ENCODE measurements around the gene BCL2L13.
"Not testable (repeated sequence)": the region's sequence is repeated elsewhere in the genome, so short reads cannot be mapped to it uniquely, and the experiment has no call there.

BCL2L13 gene

DNA sequence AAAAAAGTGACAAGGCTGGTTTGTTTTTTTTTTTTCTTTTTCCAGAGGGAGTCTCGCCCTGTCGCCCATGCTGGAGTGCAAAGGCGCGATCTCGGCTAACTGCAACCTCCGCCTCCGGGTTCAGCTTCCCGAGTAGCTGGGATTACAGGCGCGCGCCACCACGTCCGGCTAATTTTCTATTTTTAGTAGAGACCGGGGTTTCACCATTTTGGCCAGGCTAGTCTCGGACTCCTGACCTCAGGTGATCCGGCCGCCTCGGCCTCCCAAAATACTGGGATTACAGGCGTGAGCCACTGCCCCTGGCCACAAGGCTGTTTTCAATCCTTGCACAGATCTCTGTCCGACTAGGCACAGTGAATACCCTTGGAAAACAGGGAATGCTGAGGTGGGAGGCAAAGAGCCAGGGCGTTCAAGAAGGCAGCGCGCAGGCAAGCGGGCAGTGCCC lies 10.6 kb upstream of the BCL2L13 start:
- Histone ChIP-seq H3K4me3 (peak overlapping the region; percentile 90), H3K4me1 (no peaks in the 10 kb centered on the region; the same call in 1 of the 2 replicates), H3K36me3 (replicated peaks) (peaks cover 6% of the 10 kb centered on the region; the same call in 1 of the 2 replicates), H3K27me3 (ENCODE audit: low read depth) (no peaks in the 10 kb centered on the region), H3K9me3 (no peaks in the 10 kb centered on the region)
- in situ Hi-C loops (cut with MboI; ENCODE audit: low sequenced_read_pairs), result no loop called here
- DNase-seq (ENCODE audit: low spot score in 2 of 2), result no peak

DNA sequence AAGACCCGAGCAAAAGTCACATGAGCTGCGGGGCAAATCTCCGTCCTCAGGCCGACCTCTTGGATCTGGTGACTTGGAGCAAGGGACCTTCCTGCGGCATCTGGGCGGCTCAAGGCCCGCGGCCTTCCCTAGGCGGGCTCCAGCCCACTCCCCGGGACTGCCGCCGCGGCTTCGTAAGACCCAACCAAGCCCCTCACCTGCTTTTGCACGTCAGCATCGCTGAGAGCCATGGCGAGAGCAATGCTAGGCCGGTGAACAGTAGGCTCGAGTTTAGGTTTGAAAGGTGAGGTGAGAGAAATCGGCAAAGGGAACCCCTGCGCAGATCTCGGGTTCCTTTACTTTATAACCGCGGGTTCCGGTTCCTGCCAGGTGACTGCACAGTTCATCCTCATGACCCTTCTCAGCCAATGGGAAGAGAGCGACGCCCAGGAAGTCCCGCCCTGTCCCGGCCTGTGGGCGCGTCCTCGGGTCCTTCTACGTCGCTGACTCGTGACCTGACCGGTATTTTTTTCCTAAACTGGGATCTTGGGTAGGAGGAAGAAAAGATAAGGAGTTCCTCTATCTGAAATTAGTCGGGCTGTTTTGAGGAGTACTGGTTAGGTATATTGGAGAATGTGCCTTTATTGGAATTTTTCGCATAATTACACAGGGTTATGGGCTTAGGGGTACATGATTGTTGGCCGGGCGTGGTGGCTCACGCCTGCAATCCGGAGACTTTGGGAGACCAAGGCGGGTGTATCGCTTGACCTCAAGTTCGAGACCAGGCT lies 10.0 kb upstream of the BCL2L13 start, which contains the start of gene ATP6V1E1:
ATP6V1E1 (minus strand) TSS at position 344 of the 767 bp plus-strand sequence; CDS start at position 230, 114 bp downstream.
- no peaks in the 10 kb centered on the region; the same call in 1 of the 2 replicates for H3K4me1 ChIP-seq
- in situ Hi-C loops (cut with MboI; ENCODE audit: low sequenced_read_pairs), result no loop called here

GRCh38 chr22:17629173-17629489 lies 9.4 kb upstream of the BCL2L13 start:
- in situ Hi-C loops (cut with MboI; ENCODE audit: low sequenced_read_pairs), result no loop called here
- DNase-seq (ENCODE audit: low spot score in 2 of 2), result no peak
- Histone ChIP-seq H3K9me3 (no peaks in the 10 kb centered on the region), H3K36me3 (replicated peaks) (peaks cover under 1% of the 10 kb centered on the region; the same call in 1 of the 2 replicates), H3K4me1 (no peaks in the 10 kb centered on the region; the same call in 1 of the 2 replicates), H3K4me3 (peak overlapping the region; percentile 90), H3K27me3 (ENCODE audit: low read depth) (no peaks in the 10 kb centered on the region)

More for the DNA sequence above, 10.0 kb upstream of the BCL2L13 start, which contains the start of gene ATP6V1E1:
- peak; percentile 91 to 96 for DNase-seq (ENCODE audit: low spot score in 2 of 2)
- no peaks in the 10 kb centered on the region for H3K27me3 ChIP-seq (ENCODE audit: low read depth)
- H3K36me3 ChIP-seq (replicated peaks), result peaks cover 4% of the 10 kb centered on the region; the same call in 1 of the 2 replicates
- H3K4me3 ChIP-seq, result peak within 1 kb of the TSS; percentile 90
- H3K9me3 ChIP-seq, result no peaks in the 10 kb centered on the region

GRCh38 chr22:17629641-17630040 lies 8.9 kb upstream of the BCL2L13 start:
- Histone ChIP-seq H3K4me1 (no peaks in the 10 kb centered on the region; the same call in 1 of the 2 replicates), H3K27me3 (ENCODE audit: low read depth) (no peaks in the 10 kb centered on the region), H3K4me3 (peak overlapping the region; percentile 90; the same call in 1 of the 2 replicates), H3K9me3 (no peaks in the 10 kb centered on the region), H3K36me3 (replicated peaks) (no peaks in the 10 kb centered on the region)
- no peak for DNase-seq (ENCODE audit: low spot score in 2 of 2)
- in situ Hi-C loops (cut with MboI; ENCODE audit: low sequenced_read_pairs), result no loop called here

DNA sequence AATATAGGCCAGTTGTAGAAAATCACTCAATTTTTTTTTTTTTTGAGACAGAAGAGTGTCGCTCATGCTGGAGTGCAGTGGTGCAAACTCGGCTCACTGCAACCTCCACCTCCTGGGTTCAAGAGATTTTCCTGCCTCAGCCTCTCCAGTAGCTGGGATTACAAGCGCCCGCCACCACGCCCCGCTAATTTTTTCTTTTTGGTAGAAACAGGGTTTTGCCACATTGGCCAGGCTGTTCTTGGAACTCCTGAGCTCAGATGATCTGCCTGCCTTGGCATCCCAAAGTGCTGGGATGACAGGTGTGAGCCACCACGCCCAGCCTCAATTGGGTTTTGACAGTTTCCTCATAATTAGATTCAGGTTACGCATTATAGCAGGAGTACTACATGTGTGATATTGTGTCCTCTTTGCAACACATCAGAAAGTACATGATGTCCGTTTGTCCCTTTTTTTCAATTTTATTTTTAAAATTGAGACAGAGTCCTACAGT lies 7.4 kb upstream of the BCL2L13 start:
- in situ Hi-C loops (cut with MboI; ENCODE audit: low sequenced_read_pairs), result no loop called here
- H3K9me3 ChIP-seq, result no peaks in the 10 kb centered on the region
- no peaks in the 10 kb centered on the region for H3K36me3 ChIP-seq (replicated peaks)
- no peak for DNase-seq (ENCODE audit: low spot score in 2 of 2)
- H3K27me3 ChIP-seq (ENCODE audit: low read depth), result no peaks in the 10 kb centered on the region
- no peaks in the 10 kb centered on the region; the same call in 1 of the 2 replicates for H3K4me1 ChIP-seq
- no peak overlapping the region for H3K4me3 ChIP-seq

DNA sequence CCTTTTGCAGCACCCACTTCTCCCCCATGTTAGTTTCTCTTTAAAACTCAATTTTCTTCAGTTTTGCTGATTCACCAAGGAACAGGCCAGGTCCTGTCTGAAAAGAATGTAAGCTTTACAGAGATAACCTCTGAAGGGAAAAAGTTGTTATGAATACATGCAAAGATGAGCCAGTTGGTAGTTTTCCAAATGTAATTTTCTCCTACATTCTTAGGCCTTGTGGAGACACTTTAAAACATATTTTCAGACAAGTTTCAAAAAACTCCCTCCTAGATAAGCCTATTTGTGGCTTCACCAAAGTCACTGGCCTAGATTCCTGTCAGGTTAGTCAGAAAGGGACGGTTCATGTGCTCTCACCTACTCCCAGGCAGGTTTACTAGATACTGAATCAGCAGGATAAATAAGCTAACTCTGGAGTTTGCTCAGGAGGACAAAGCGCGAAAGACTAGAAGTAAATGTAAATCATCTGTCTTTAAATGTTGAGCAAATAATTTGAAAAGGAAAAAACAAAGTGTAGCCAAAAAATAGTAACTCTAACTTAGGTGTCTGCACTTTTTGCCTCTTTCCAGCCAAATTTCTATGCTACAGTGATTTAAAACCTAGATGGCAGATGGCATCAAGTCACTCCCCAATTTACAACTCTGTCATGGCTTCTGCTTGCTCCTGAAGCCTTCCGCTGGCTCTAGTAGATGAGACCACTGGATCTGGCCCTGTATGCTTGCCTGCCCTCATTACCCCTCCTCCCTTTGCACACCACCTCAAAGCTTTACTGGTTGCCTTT lies 5.2 kb upstream of the BCL2L13 start:
- Histone ChIP-seq H3K4me3 (no peak overlapping the region), H3K36me3 (replicated peaks) (no peaks in the 10 kb centered on the region), H3K27me3 (ENCODE audit: low read depth) (no peaks in the 10 kb centered on the region), H3K9me3 (no peaks in the 10 kb centered on the region), H3K4me1 (peaks cover 6% of the 10 kb centered on the region; the same call in 1 of the 2 replicates)
- in situ Hi-C loops (cut with MboI; ENCODE audit: low sequenced_read_pairs), result no loop called here
- no peak for DNase-seq (ENCODE audit: low spot score in 2 of 2)

GRCh38 chr22:17633998-17634323 lies 4.6 kb upstream of the BCL2L13 start:
- Histone ChIP-seq H3K4me1 (peaks cover 6% of the 10 kb centered on the region; the same call in 1 of the 2 replicates), H3K4me3 (no peak overlapping the region), H3K9me3 (no peaks in the 10 kb centered on the region), H3K27me3 (ENCODE audit: low read depth) (no peaks in the 10 kb centered on the region), H3K36me3 (replicated peaks) (no peaks in the 10 kb centered on the region)
- in situ Hi-C loops (cut with MboI; ENCODE audit: low sequenced_read_pairs), result no loop called here
- no peak for DNase-seq (ENCODE audit: low spot score in 2 of 2)

GRCh38 chr22:17634696-17635095 lies 3.9 kb upstream of the BCL2L13 start:
- in situ Hi-C loops (cut with MboI; ENCODE audit: low sequenced_read_pairs), result no loop called here
- Histone ChIP-seq H3K27me3 (ENCODE audit: low read depth) (no peaks in the 10 kb centered on the region), H3K36me3 (replicated peaks) (no peaks in the 10 kb centered on the region), H3K4me1 (peaks cover 6% of the 10 kb centered on the region; the same call in 1 of the 2 replicates), H3K4me3 (no peak overlapping the region), H3K9me3 (no peaks in the 10 kb centered on the region)
- no peak for DNase-seq (ENCODE audit: low spot score in 2 of 2)

DNA sequence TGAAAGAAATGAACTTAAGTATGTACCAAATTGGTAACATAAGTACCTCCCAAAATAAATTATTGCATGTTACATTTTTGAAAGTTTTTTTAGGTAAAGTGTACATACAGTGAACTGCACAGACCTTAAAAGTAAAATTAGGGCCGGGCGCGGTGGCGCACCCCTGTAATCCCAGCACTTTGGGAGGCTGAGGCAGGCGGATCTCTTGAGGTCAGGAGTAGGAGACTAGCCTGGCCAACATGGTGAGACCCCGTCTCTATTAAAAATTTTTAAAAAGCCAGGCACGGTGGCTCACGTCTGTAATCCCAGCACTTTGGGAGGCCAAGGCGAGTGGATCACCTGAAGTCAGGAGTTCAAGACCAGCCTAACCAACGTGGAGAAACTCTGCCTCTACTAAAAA lies 1.7 kb upstream of the BCL2L13 start:
- H3K4me3 ChIP-seq; H3K36me3 ChIP-seq (replicated peaks); in situ Hi-C loops (cut with MboI; ENCODE audit: low sequenced_read_pairs); H3K27me3 ChIP-seq (ENCODE audit: low read depth); H3K4me1 ChIP-seq; DNase-seq (ENCODE audit: low spot score in 2 of 2); H3K9me3 ChIP-seq: not testable (repeated sequence)

GRCh38 chr22:17637490-17638181 lies 921 bp upstream of the BCL2L13 start:
- H3K4me1 ChIP-seq, result peaks cover 6% of the 10 kb centered on the region; the same call in 1 of the 2 replicates
- in situ Hi-C loops (cut with MboI; ENCODE audit: low sequenced_read_pairs), result no loop called here
- no peaks in the 10 kb centered on the region for H3K36me3 ChIP-seq (replicated peaks)
- no peaks in the 10 kb centered on the region for H3K27me3 ChIP-seq (ENCODE audit: low read depth)
- H3K4me3 ChIP-seq, result peak overlapping the region; percentile 78
- no peak for DNase-seq (ENCODE audit: low spot score in 2 of 2)
- no peaks in the 10 kb centered on the region; the same call in 1 of the 2 replicates for H3K9me3 ChIP-seq

DNA sequence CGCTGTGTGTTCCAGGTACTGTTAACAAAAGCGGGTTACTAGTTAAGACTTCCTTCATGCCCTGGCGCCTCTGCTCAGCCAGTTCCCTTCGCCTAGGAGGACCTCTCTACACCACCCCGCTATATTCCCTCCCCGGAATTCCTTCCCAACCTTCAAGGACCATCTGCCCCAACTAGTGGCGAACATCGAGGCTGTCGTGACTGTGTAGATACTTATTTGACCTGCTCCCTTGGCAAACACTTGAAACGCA lies 450 bp upstream of the BCL2L13 start:
- no peaks in the 10 kb centered on the region for H3K36me3 ChIP-seq (replicated peaks)
- DNase-seq (ENCODE audit: low spot score in 2 of 2), result no peak
- no peaks in the 10 kb centered on the region for H3K27me3 ChIP-seq (ENCODE audit: low read depth)
- H3K4me3 ChIP-seq, result peak overlapping the region; percentile 78
- peaks cover 6% of the 10 kb centered on the region; the same call in 1 of the 2 replicates for H3K4me1 ChIP-seq
- in situ Hi-C loops (cut with MboI; ENCODE audit: low sequenced_read_pairs), result no loop called here
- no peaks in the 10 kb centered on the region; the same call in 1 of the 2 replicates for H3K9me3 ChIP-seq

GRCh38 chr22:17639247-17639741 lies 737 bp downstream of the BCL2L13 start:
- H3K36me3 ChIP-seq (replicated peaks), result no peaks in the 10 kb centered on the region
- H3K9me3 ChIP-seq, result no peaks in the 10 kb centered on the region; the same call in 1 of the 2 replicates
- H3K4me3 ChIP-seq, result peak overlapping the region; percentile 78
- peaks cover 6% of the 10 kb centered on the region; the same call in 1 of the 2 replicates for H3K4me1 ChIP-seq
- DNase-seq (ENCODE audit: low spot score in 2 of 2), result peak; percentile 45 to 50
- H3K27me3 ChIP-seq (ENCODE audit: low read depth), result no peaks in the 10 kb centered on the region
- in situ Hi-C loops (cut with MboI; ENCODE audit: low sequenced_read_pairs), result no loop called here

DNA sequence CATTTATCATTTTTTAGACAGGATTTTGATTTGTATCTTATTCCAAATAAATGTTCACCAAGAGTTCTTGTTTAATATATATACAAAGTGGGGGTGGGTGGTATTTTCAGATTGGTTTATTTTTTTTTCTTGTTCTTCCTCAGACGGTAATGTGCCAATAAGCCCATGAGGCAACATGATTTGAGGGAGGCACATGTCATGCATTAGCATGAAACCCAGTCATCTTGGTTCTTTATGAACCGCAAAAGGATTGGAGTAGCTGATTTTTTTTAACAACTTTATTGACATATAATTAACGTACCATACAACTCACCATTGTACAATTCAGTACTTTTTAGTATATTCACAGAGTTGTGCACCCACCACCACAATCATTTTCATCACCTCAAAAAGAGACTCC lies 2.7 kb downstream of the BCL2L13 start:
- Histone ChIP-seq H3K36me3 (replicated peaks) (no peaks in the 10 kb centered on the region), H3K9me3 (no peaks in the 10 kb centered on the region; the same call in 1 of the 2 replicates), H3K4me3 (no peak overlapping the region), H3K4me1 (peaks cover 10% of the 10 kb centered on the region; the same call in 1 of the 2 replicates), H3K27me3 (ENCODE audit: low read depth) (no peaks in the 10 kb centered on the region)
- DNase-seq (ENCODE audit: low spot score in 2 of 2), result no peak
- in situ Hi-C loops (cut with MboI; ENCODE audit: low sequenced_read_pairs), result no loop called here

Measured in HAP-1 (cell line).